Measurements from ENCODE around the gene PROZ. TPM values are rescaled to one million over a fixed set of nuclear protein-coding genes. Genes with fewer than 3 reads are reported as not detected.

The PROZ gene
- total RNA-seq, 1 donor from 2014 or later: not detected

GRCh38 chr13:113138792-113139551 is 19.5 kb upstream of the PROZ start:
- intact Hi-C loops (cut with micrococcal nuclease): no loop called here
- no peak for DNase-seq
- no peak for ATAC-seq

- intact Hi-C loops (cut with micrococcal nuclease): no loop called here
- ATAC-seq: no peak
- no peak for DNase-seq
Observed at GRCh38 chr13:113139577-113139976, 18.9 kb upstream of the PROZ start.

- no peak for ATAC-seq
Observed at GRCh38 chr13:113140677-113141600, 17.5 kb upstream of the PROZ start.

GRCh38 chr13:113141601-113141970 is 16.9 kb upstream of the PROZ start:
- DNase-seq (no peak), ATAC-seq (no peak)
- intact Hi-C loops (cut with micrococcal nuclease): no loop called here

More at GRCh38 chr13:113140677-113141600, 17.5 kb upstream of the PROZ start:
- DNase-seq: no peak
- intact Hi-C loops (cut with micrococcal nuclease): no loop called here

- intact Hi-C loops (cut with micrococcal nuclease): no loop called here
- no peak for ATAC-seq
- no peak for DNase-seq
Observed at GRCh38 chr13:113142876-113143275, 15.6 kb upstream of the PROZ start.

- ATAC-seq: no peak
- no peak for DNase-seq
- intact Hi-C loops (cut with micrococcal nuclease): no loop called here
Observed at GRCh38 chr13:113143466-113144254, 14.8 kb upstream of the PROZ start.

- intact Hi-C loops (cut with micrococcal nuclease): no loop called here
- ATAC-seq (no peak), DNase-seq (no peak)
Observed at GRCh38 chr13:113144255-113144629, 14.2 kb upstream of the PROZ start.

GRCh38 chr13:113145496-113145895 is 13.0 kb upstream of the PROZ start:
- intact Hi-C loops (cut with micrococcal nuclease): no loop called here
- no peak for ATAC-seq
- DNase-seq: no peak

GRCh38 chr13:113145911-113146598 is 12.4 kb upstream of the PROZ start:
- intact Hi-C loops (cut with micrococcal nuclease): no loop called here
- no peak for DNase-seq
- no peak for ATAC-seq

GRCh38 chr13:113146750-113147149 is 11.7 kb upstream of the PROZ start:
- intact Hi-C loops (cut with micrococcal nuclease): no loop called here
- ATAC-seq (no peak), DNase-seq (no peak)

- ATAC-seq (no peak), DNase-seq (no peak)
- intact Hi-C loops (cut with micrococcal nuclease): no loop called here
Observed at GRCh38 chr13:113147206-113147605, 11.2 kb upstream of the PROZ start.

- DNase-seq: no peak
- ATAC-seq: no peak
Observed at GRCh38 chr13:113148407-113148806, 10.0 kb upstream of the PROZ start.

GRCh38 chr13:113148940-113149503 is 9.4 kb upstream of the PROZ start:
- no peak for DNase-seq
- intact Hi-C loops (cut with micrococcal nuclease): no loop called here
- ATAC-seq: no peak

More at GRCh38 chr13:113148407-113148806, 10.0 kb upstream of the PROZ start:
- intact Hi-C loops (cut with micrococcal nuclease): no loop called here

- no peak for DNase-seq
- intact Hi-C loops (cut with micrococcal nuclease): no loop called here
- no peak for ATAC-seq
Observed at GRCh38 chr13:113149711-113150549, 8.5 kb upstream of the PROZ start.

GRCh38 chr13:113150550-113151365 is 7.7 kb upstream of the PROZ start:
- DNase-seq (no peak), ATAC-seq (no peak)
- intact Hi-C loops (cut with micrococcal nuclease): no loop called here

GRCh38 chr13:113151745-113152690 is 6.4 kb upstream of the PROZ start:
- intact Hi-C loops (cut with micrococcal nuclease): no loop called here
- ATAC-seq: peak; percentile 28
- no peak for DNase-seq
